ENCODE results near the gene UBE2D1. TPM values are rescaled to one million over a fixed set of nuclear protein-coding genes. Genes with fewer than 3 reads are reported as not detected.

UBE2D1 gene
- total RNA-seq: 14.0 and 16.8 TPM in 2 replicates

GRCh38 chr10:58334817-58335305, at the start of gene UBE2D1:
TSS of gene UBE2D1 (plus strand) at chr10:58335006. CDS start at chr10:58335202, 196 bp downstream.

GRCh38 chr10:58384999-58385783, 50.4 kb downstream of the UBE2D1 start, which contains the start of gene TFAM:
TSS of gene TFAM (plus strand) at chr10:58385410. CDS start at chr10:58385548, 138 bp downstream.

Other genes with a start within 250 kb of the UBE2D1 start
- 6.2 and 6.8 TPM in 2 replicates for gene IPMK, start 67.1 kb upstream of the UBE2D1 start, total RNA-seq
- gene CISD1, start 65.8 kb upstream of the UBE2D1 start, total RNA-seq: 23.9 TPM in 2 replicates
- 18.7 and 35.2 TPM in 2 replicates for gene TFAM, start 50.4 kb downstream of the UBE2D1 start, total RNA-seq
- 45.9 TPM in 2 replicates for gene BICC1, start 177.9 kb downstream of the UBE2D1 start, total RNA-seq